Cardiac muscle cell (in vitro differentiated cells and primary cell): ENCODE data around the gene TYMS. TPM values are rescaled to one million over a fixed set of nuclear protein-coding genes. Genes with fewer than 3 reads are reported as not detected.
A peak's percentile ranks its signal among the peaks of the same experiment; 100 is the strongest.

Experiments
- DNase-seq, 2 donors: peaks; one replicate each; pipeline versions ENCODE4 v3.0.0 to v3.0.0-alpha.2; 2010 to 2017; ENCODE audit warnings: low read depth in 1 of 2, low spot score in 1 of 2
- H3K27ac ChIP-seq: fragments of 200-600 bp; sonication (generic); 2 replicates; pipeline ENCODE4 v1.5.1; 2016
- H3K27me3 ChIP-seq: fragments of 200-600 bp; sonication (generic); 2 replicates; pipeline ENCODE4 v1.6.0; 2016; ENCODE audit warnings: control low read depth
- H3K36me3 ChIP-seq: fragments of 200-600 bp; sonication (generic); 2 replicates; pipeline ENCODE4 v1.5.1; 2016; ENCODE audit warnings: control low read depth
- H3K4me1 ChIP-seq: fragments of 200-600 bp; sonication (generic); 2 replicates; pipeline ENCODE4 v1.8.1; 2017; ENCODE audit warnings: low read depth, mild to moderate bottlenecking, mixed run types
- H3K4me3 ChIP-seq: fragments of 200-600 bp; sonication (generic); 2 replicates; pipeline ENCODE4 v1.5.1; 2016; ENCODE audit warnings: mild to moderate bottlenecking
- H3K9me3 ChIP-seq: fragments of 200-600 bp; sonication (generic); 2 replicates; pipeline ENCODE4 v1.5.1; 2017; ENCODE audit warnings: low read depth, mild to moderate bottlenecking, control low read depth
- polyA plus RNA-seq: library from polyadenylated mRNA; unstranded; fragments of >200 nt; fragmentation: Nextera tagmentation; extraction: Ambion mirVana; gene quantifications from 2 replicates; pipeline ENCODE4 v1.2.1, GENCODE V29; 2016
- total RNA-seq: library from RNA; depleted of rRNA; stranded (reverse); fragments of >200 nt; gene quantifications from 2 replicates; pipeline ENCODE4 v1.2.3, GENCODE V29; 2016
- TF ChIP-seq, protein P1 (sequence below): IDR thresholded peaks from 2 replicates; pipeline ENCODE4 v1.5.1; 2012; ENCODE audit warnings: low read depth, mild to moderate bottlenecking, low read length

Gene TYMS
- total and polyA plus RNA-seq, 2 experiments from 2014 or later = 86.5 to 177 TPM

- Histone ChIP-seq H3K9me3 (no peaks in the 10 kb centered on the region), H3K27me3 (no peaks in the 10 kb centered on the region), H3K4me3 (no peak overlapping the region), H3K27ac (no peak overlapping the region), H3K36me3 (peaks cover 18% of the 10 kb centered on the region), H3K4me1 (no peaks in the 10 kb centered on the region)
- DNase-seq = peak in 1 of 2 donors; percentile 17
- TF ChIP-seq, protein P1, sequence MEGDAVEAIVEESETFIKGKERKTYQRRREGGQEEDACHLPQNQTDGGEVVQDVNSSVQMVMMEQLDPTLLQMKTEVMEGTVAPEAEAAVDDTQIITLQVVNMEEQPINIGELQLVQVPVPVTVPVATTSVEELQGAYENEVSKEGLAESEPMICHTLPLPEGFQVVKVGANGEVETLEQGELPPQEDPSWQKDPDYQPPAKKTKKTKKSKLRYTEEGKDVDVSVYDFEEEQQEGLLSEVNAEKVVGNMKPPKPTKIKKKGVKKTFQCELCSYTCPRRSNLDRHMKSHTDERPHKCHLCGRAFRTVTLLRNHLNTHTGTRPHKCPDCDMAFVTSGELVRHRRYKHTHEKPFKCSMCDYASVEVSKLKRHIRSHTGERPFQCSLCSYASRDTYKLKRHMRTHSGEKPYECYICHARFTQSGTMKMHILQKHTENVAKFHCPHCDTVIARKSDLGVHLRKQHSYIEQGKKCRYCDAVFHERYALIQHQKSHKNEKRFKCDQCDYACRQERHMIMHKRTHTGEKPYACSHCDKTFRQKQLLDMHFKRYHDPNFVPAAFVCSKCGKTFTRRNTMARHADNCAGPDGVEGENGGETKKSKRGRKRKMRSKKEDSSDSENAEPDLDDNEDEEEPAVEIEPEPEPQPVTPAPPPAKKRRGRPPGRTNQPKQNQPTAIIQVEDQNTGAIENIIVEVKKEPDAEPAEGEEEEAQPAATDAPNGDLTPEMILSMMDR = peak; percentile 22
Measured at GRCh38 chr18:666177-666576, 8.7 kb downstream of the TYMS start.

GRCh38 chr18:666628-667027 lies 9.2 kb downstream of the TYMS start:
- TF ChIP-seq, protein P1 = no peak
- no peak overlapping the region for H3K27ac ChIP-seq
- DNase-seq = no peak
- H3K4me1 ChIP-seq = no peaks in the 10 kb centered on the region
- H3K36me3 ChIP-seq = peaks cover 23% of the 10 kb centered on the region
- no peaks in the 10 kb centered on the region for H3K27me3 ChIP-seq
- no peak overlapping the region for H3K4me3 ChIP-seq
- H3K9me3 ChIP-seq = no peaks in the 10 kb centered on the region

GRCh38 chr18:668260-668659 lies 10.8 kb downstream of the TYMS start:
- Histone ChIP-seq H3K27ac (peak overlapping the region; percentile 4), H3K36me3 (peaks cover 38% of the 10 kb centered on the region), H3K4me3 (no peak overlapping the region), H3K4me1 (no peaks in the 10 kb centered on the region), H3K27me3 (no peaks in the 10 kb centered on the region), H3K9me3 (no peaks in the 10 kb centered on the region)
- TF ChIP-seq, protein P1 = no peak
- no peak for DNase-seq

- no peaks in the 10 kb centered on the region for H3K4me1 ChIP-seq
- DNase-seq = no peak
- no peak overlapping the region for H3K27ac ChIP-seq
- H3K4me3 ChIP-seq = no peak overlapping the region
- no peaks in the 10 kb centered on the region for H3K27me3 ChIP-seq
- peaks cover 38% of the 10 kb centered on the region for H3K36me3 ChIP-seq
- H3K9me3 ChIP-seq = no peaks in the 10 kb centered on the region
- TF ChIP-seq, protein P1 = no peak
Measured at GRCh38 chr18:669077-669476, 11.6 kb downstream of the TYMS start.

DNA sequence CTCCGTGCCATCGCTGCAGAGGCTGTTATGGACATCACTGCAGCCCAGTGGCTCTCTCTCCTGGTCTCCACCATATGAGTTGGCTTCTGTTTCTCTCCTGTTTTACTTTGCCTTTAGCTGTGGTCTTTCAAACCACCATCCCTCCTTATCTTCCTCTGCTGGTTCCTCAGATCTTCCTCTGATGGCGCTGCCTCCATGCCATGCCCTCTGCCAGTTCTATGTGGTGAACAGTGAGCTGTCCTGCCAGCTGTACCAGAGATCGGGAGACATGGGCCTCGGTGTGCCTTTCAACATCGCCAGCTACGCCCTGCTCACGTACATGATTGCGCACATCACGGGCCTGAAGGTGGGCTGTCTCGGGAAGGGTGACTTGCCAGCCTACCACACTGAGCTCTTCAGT lies 13.1 kb downstream of the TYMS start:
- H3K9me3 ChIP-seq = no peaks in the 10 kb centered on the region
- H3K27me3 ChIP-seq = no peaks in the 10 kb centered on the region
- no peaks in the 10 kb centered on the region for H3K4me1 ChIP-seq
- TF ChIP-seq, protein P1 = no peak
- no peak for DNase-seq
- peaks cover 41% of the 10 kb centered on the region for H3K36me3 ChIP-seq
- no peak overlapping the region for H3K4me3 ChIP-seq
- no peak overlapping the region for H3K27ac ChIP-seq

DNA sequence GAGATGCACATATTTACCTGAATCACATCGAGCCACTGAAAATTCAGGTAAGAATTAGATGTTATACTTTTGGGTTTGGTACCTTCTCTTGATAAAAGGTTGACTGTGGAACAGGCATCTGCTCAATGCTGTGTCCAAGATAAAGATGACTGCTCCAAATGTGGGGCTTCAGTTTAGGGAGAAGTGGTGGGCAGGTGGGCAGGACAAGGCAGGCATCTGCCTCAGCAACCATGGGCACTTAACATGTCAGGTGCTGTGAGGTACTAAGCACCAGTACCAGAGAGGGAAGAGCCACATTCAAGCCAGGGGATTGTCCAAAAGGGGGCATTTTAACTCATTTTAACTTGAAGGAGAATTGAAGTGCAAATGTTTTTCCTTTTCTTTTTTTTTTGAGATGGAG lies 14.0 kb downstream of the TYMS start:
- H3K4me3 ChIP-seq = no peak overlapping the region
- no peak for DNase-seq
- H3K9me3 ChIP-seq = no peaks in the 10 kb centered on the region
- H3K36me3 ChIP-seq = peaks cover 41% of the 10 kb centered on the region
- H3K4me1 ChIP-seq = no peaks in the 10 kb centered on the region
- TF ChIP-seq, protein P1 = no peak
- H3K27me3 ChIP-seq = no peaks in the 10 kb centered on the region
- H3K27ac ChIP-seq = no peak overlapping the region
